Body of pancreas (tissue), 4 donors: ENCODE results near the gene AUTS2.

Experiments
- CTCF ChIP-seq, 7 experiments: fragments of 450-650 bp in 4 of 7; fragments of 200-600 bp in 3 of 7; sonication (generic) in 3 of 7; IDR thresholded peaks; one replicate each; pipeline ENCODE4 v1.5.1; 2016 to 2019; ENCODE audit warnings: antibody characterized with exemption in 7 of 7
- POLR2A ChIP-seq, 3 donors: fragments of 450-650 bp; IDR thresholded peaks; one replicate each; pipeline ENCODE4 v1.6.1; 2016; ENCODE audit warnings: antibody characterized with exemption in 3 of 3, mild to moderate bottlenecking in 2 of 3

DNA sequence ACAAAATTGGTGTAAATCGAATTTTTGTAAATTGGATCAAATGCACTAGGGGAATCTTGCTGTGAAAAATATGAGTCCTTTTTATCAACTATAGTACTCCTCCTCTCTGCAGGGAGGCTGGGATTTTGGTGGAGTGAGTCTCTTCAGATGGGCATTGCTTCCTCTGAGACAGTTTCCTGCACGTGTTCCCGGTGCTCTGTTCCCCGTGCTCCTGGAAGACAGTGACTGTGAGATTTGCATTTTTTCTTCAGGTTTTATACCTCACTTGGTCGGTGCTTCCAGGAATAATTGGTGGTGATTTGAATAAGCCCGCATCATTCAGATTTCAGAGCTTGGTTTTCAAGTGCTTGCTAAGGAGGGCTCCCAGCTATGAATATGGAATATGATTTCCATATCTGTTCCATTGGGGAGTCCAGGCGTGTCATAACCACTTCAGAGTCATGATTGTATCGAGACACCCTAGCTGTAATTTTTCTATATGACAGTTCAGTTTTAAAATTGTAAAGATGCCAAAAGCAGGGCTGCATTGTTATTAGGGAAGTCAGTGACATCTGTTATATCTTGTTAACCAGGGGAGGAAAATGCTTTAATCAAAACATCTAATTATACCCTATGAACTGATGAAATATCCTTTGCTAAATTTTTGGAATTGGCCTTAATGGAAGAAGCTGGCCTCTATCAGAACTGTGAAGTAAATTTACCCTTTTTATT, 12.3 kb downstream of the AUTS2 start:
- TF ChIP-seq CTCF (IDR thresholded peaks at IDR 0.05): no peak
- TF ChIP-seq POLR2A (IDR thresholded peaks at IDR 0.05): no peak
